Liver (tissue), 9 donors: ENCODE measurements around the gene GABARAPL2. TPM values are rescaled to one million over a fixed set of nuclear protein-coding genes. Genes with fewer than 3 reads are reported as not detected.

ENCODE experiments used
- DNase-seq: peaks from one replicate; pipeline ENCODE4 v3.0.0-alpha.2; 2017; ENCODE audit warnings: low spot score
- H3K27ac ChIP-seq, 2 donors: one replicate each; pipeline ENCODE4 v1.7.0; 2013; ENCODE audit warnings: inconsistent platforms in 2 of 2, low read length in 2 of 2, control low read depth in 1 of 2, low read depth in 1 of 2, mild to moderate bottlenecking in 1 of 2
- H3K27me3 ChIP-seq, 4 donors: one replicate each; pipeline versions ENCODE4 v1.6.1 to v1.7.0; 2013; ENCODE audit warnings: low read length in 3 of 4, inconsistent platforms in 1 of 4, mild to moderate bottlenecking in 1 of 4, moderate library complexity in 1 of 4; ENCODE audit not compliant: control insufficient read depth in 4 of 4, insufficient read depth in 4 of 4
- H3K36me3 ChIP-seq, 4 donors: one replicate each; pipeline versions ENCODE4 v1.6.1 to v1.7.0; 2013; ENCODE audit warnings: low read length in 3 of 4, mild to moderate bottlenecking in 3 of 4, low read depth in 1 of 4, moderate library complexity in 1 of 4; ENCODE audit not compliant: control insufficient read depth in 4 of 4, insufficient read depth in 3 of 4
- H3K4me1 ChIP-seq, 4 donors: one replicate each; pipeline versions ENCODE4 v1.6.1 to v1.7.0; 2013; ENCODE audit warnings: low read length in 3 of 4, mild to moderate bottlenecking in 3 of 4, moderate library complexity in 1 of 4; ENCODE audit not compliant: control insufficient read depth in 4 of 4, insufficient read depth in 4 of 4
- H3K4me3 ChIP-seq, 3 donors: one replicate each; pipeline versions ENCODE4 v1.6.1 to v1.7.0; 2013; ENCODE audit warnings: low read length in 3 of 3, control low read depth in 1 of 3, low read depth in 1 of 3, mild to moderate bottlenecking in 1 of 3
- H3K9ac ChIP-seq, 2 donors: one replicate each; pipeline ENCODE4 v1.7.0; 2013; ENCODE audit warnings: low read length in 2 of 2, mild to moderate bottlenecking in 2 of 2, moderate library complexity in 2 of 2, control low read depth in 1 of 2, low read depth in 1 of 2
- H3K9me3 ChIP-seq, 4 donors: one replicate each; pipeline versions ENCODE4 v1.6.1 to v1.7.0; 2013; ENCODE audit warnings: low read length in 3 of 4; ENCODE audit not compliant: control insufficient read depth in 4 of 4
- ATF3 ChIP-seq: IDR thresholded peaks from 2 replicates; pipeline ENCODE4 v1.6.1; 2016; ENCODE audit warnings: antibody characterized with exemption
- EGR1 ChIP-seq, 2 donors: IDR thresholded peaks; 2 replicates each; pipeline ENCODE4 v1.6.1; 2016 to 2018; ENCODE audit warnings: antibody characterized with exemption in 2 of 2, low read depth in 2 of 2
- FOXA1 ChIP-seq: IDR thresholded peaks from 2 replicates; pipeline ENCODE4 v1.6.1; 2016; ENCODE audit warnings: antibody characterized with exemption
- GABPA ChIP-seq, 2 donors: IDR thresholded peaks in 1 of 2; conservative IDR thresholded peaks in 1 of 2; 2 replicates each; pipeline ENCODE4 v1.6.1; 2016; ENCODE audit warnings: antibody characterized with exemption in 2 of 2, mild to moderate bottlenecking in 1 of 2, moderate library complexity in 1 of 2
- JUND ChIP-seq, 2 donors: IDR thresholded peaks; 2 replicates each; pipeline ENCODE4 v1.6.1; 2016; ENCODE audit warnings: antibody characterized with exemption in 2 of 2
- NR2F2 ChIP-seq: IDR thresholded peaks from 2 replicates; pipeline ENCODE4 v1.6.1; 2016; ENCODE audit warnings: antibody characterized with exemption
- RAD21 ChIP-seq, 2 donors: IDR thresholded peaks; 2 replicates each; pipeline ENCODE4 v1.6.1; 2016; ENCODE audit warnings: antibody characterized with exemption in 2 of 2, mild to moderate bottlenecking in 2 of 2
- RXRA ChIP-seq, 2 donors: IDR thresholded peaks; 2 replicates each; pipeline ENCODE4 v1.6.1; 2017 to 2018; ENCODE audit warnings: antibody characterized with exemption in 2 of 2, mild to moderate bottlenecking in 1 of 2
- SP1 ChIP-seq: IDR thresholded peaks from 2 replicates; pipeline ENCODE4 v1.6.1; 2018; ENCODE audit warnings: antibody characterized with exemption, mild to moderate bottlenecking
- WGBS: extraction: QIAGEN DNeasy Blood & Tissue Kit; methylation state at CpG from one replicate; pipeline ENCODE4 v1.1.7; 2013; 5-methylcytosine and 5-hydroxymethylcytosine counted together
- polyA plus RNA-seq, 2 donors: library from polyadenylated mRNA; stranded (reverse) in 1 of 2; unstranded in 1 of 2; fragments of 200-250 nt in 1 of 2; fragments of >200 nt in 1 of 2; fragmentation: Nextera tagmentation in 1 of 2; extraction: Ambion mirVana in 1 of 2; gene quantifications; one replicate each; pipeline versions ENCODE4 v1.2.1 to v1.2.3, GENCODE V29; 2013 to 2015
- total RNA-seq, 2 donors: library from RNA; depleted of rRNA; stranded (reverse); fragments of >200 nt; gene quantifications; one replicate each; pipeline ENCODE4 v1.2.3, GENCODE V29; 2014
- TF ChIP-seq, protein P1 (sequence below): IDR thresholded peaks from 2 replicates; pipeline ENCODE4 v1.6.1; 2016; ENCODE audit warnings: antibody characterized with exemption
- TF ChIP-seq, protein P2 (sequence below): IDR thresholded peaks from 2 replicates; pipeline ENCODE4 v1.6.1; 2016; ENCODE audit warnings: antibody characterized with exemption, mild to moderate bottlenecking
- TF ChIP-seq, protein P3 (sequence below): fragments of 150-350 bp; IDR thresholded peaks from 2 replicates; pipeline ENCODE4 v1.5.1; 2017; ENCODE audit warnings: improper control_type of control experiment, low read depth, low read length; ENCODE audit not compliant: missing input control
- donor health status: healthy.
- donor health status: healthy.
- donor health status: healthy.
- donor health status: healthy.
- donor health status: healthy.

GABARAPL2 gene
- total and polyA plus RNA-seq, 4 donors = 26.5 to 123 (median 61.5) TPM

GRCh38 chr16:75624921-75625334 is 58.7 kb downstream of the GABARAPL2 start:
- Histone ChIP-seq H3K36me3 (peaks cover 4 to 44% (median 35%) of the 10 kb centered on the region in 4 donors), H3K27ac (no peak overlapping the region)
- WGBS = 91% methylated on average over 4 of the region's 4 CpGs

DNA sequence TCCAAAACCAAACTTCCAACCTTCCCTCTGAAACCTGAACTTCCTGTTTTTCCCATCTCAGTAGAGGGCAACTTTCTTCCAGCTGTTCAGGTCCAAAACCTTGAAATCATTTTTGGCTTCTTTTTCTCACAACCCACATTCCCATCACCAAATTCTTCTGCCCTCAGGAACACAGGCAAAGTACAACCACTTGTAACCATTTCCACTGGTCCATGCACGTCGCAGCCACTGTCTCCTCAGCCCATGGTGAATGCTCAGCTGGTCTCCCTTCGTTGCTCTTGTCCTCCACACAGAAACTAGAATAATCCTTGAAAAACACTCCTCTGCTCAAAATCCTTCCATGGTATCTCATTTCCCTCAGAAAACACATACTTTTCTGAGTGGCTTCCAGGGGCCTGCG is 60.6 kb downstream of the GABARAPL2 start:
- Histone ChIP-seq H3K27ac (no peak overlapping the region), H3K27me3 (no peaks in the 10 kb centered on the region), H3K4me1 (peaks cover 0 to 17% (median 8%) of the 10 kb centered on the region in 4 donors), H3K9ac (no peak overlapping the region), H3K9me3 (no peaks in the 10 kb centered on the region), H3K36me3 (peaks cover 15 to 58% (median 44%) of the 10 kb centered on the region in 4 donors), H3K4me3 (no peak overlapping the region)
- 95% methylated on average over 4 of the region's 4 CpGs for WGBS
- no peak for DNase-seq
- TF ChIP-seq NR2F2 (no peak), GABPA (IDR thresholded peaks at IDR 0.05 in 1 of 2, conservative IDR thresholded peaks at IDR 0.05 in 1 of 2) (no peak), RXRA (IDR thresholded peaks at IDR 0.05) (no peak), JUND (IDR thresholded peaks at IDR 0.05) (no peak), RAD21 (IDR thresholded peaks at IDR 0.05) (no peak), EGR1 (IDR thresholded peaks at IDR 0.05; ENCODE audit: low read depth in 2 of 2) (no peak)
- TF ChIP-seq, protein P1, sequence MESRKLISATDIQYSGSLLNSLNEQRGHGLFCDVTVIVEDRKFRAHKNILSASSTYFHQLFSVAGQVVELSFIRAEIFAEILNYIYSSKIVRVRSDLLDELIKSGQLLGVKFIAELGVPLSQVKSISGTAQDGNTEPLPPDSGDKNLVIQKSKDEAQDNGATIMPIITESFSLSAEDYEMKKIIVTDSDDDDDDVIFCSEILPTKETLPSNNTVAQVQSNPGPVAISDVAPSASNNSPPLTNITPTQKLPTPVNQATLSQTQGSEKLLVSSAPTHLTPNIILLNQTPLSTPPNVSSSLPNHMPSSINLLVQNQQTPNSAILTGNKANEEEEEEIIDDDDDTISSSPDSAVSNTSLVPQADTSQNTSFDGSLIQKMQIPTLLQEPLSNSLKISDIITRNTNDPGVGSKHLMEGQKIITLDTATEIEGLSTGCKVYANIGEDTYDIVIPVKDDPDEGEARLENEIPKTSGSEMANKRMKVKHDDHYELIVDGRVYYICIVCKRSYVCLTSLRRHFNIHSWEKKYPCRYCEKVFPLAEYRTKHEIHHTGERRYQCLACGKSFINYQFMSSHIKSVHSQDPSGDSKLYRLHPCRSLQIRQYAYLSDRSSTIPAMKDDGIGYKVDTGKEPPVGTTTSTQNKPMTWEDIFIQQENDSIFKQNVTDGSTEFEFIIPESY = no peak
- TF ChIP-seq, protein P2, sequence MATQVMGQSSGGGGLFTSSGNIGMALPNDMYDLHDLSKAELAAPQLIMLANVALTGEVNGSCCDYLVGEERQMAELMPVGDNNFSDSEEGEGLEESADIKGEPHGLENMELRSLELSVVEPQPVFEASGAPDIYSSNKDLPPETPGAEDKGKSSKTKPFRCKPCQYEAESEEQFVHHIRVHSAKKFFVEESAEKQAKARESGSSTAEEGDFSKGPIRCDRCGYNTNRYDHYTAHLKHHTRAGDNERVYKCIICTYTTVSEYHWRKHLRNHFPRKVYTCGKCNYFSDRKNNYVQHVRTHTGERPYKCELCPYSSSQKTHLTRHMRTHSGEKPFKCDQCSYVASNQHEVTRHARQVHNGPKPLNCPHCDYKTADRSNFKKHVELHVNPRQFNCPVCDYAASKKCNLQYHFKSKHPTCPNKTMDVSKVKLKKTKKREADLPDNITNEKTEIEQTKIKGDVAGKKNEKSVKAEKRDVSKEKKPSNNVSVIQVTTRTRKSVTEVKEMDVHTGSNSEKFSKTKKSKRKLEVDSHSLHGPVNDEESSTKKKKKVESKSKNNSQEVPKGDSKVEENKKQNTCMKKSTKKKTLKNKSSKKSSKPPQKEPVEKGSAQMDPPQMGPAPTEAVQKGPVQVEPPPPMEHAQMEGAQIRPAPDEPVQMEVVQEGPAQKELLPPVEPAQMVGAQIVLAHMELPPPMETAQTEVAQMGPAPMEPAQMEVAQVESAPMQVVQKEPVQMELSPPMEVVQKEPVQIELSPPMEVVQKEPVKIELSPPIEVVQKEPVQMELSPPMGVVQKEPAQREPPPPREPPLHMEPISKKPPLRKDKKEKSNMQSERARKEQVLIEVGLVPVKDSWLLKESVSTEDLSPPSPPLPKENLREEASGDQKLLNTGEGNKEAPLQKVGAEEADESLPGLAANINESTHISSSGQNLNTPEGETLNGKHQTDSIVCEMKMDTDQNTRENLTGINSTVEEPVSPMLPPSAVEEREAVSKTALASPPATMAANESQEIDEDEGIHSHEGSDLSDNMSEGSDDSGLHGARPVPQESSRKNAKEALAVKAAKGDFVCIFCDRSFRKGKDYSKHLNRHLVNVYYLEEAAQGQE = no peak

More at GRCh38 chr16:75624921-75625334, 58.7 kb downstream of the GABARAPL2 start:
- DNase-seq = no peak
- Histone ChIP-seq H3K9ac (no peak overlapping the region), H3K4me3 (no peak overlapping the region), H3K9me3 (no peaks in the 10 kb centered on the region), H3K4me1 (peaks cover 0 to 17% (median 10%) of the 10 kb centered on the region in 4 donors), H3K27me3 (no peaks in the 10 kb centered on the region)
- TF ChIP-seq SP1 (no peak), ATF3 (no peak), RXRA (IDR thresholded peaks at IDR 0.05) (no peak), FOXA1 (no peak), GABPA (IDR thresholded peaks at IDR 0.05 in 1 of 2, conservative IDR thresholded peaks at IDR 0.05 in 1 of 2) (no peak), JUND (IDR thresholded peaks at IDR 0.05) (no peak)
- TF ChIP-seq, protein P3, sequence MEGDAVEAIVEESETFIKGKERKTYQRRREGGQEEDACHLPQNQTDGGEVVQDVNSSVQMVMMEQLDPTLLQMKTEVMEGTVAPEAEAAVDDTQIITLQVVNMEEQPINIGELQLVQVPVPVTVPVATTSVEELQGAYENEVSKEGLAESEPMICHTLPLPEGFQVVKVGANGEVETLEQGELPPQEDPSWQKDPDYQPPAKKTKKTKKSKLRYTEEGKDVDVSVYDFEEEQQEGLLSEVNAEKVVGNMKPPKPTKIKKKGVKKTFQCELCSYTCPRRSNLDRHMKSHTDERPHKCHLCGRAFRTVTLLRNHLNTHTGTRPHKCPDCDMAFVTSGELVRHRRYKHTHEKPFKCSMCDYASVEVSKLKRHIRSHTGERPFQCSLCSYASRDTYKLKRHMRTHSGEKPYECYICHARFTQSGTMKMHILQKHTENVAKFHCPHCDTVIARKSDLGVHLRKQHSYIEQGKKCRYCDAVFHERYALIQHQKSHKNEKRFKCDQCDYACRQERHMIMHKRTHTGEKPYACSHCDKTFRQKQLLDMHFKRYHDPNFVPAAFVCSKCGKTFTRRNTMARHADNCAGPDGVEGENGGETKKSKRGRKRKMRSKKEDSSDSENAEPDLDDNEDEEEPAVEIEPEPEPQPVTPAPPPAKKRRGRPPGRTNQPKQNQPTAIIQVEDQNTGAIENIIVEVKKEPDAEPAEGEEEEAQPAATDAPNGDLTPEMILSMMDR = no peak
- TF ChIP-seq, protein P1 = no peak
- TF ChIP-seq, protein P2 = no peak
